Endodermal cell (in vitro differentiated cells): ENCODE results near the gene PPP2R2B. TPM values are rescaled to one million over a fixed set of nuclear protein-coding genes. Genes with fewer than 3 reads are reported as not detected.

Source experiments
- DNase-seq: peaks from one replicate; pipeline ENCODE4 v3.0.0-alpha.2; 2017
- H3K27ac ChIP-seq: 2 replicates; pipeline ENCODE4 v1.5.1; 2013; ENCODE audit warnings: mild to moderate bottlenecking, low read depth, low read length, moderate library complexity
- H3K27me3 ChIP-seq: 2 replicates; pipeline ENCODE4 v1.6.1; 2013; ENCODE audit warnings: mild to moderate bottlenecking, low read length, moderate library complexity; ENCODE audit not compliant: insufficient read depth, control insufficient read depth, poor library complexity, severe bottlenecking
- H3K36me3 ChIP-seq: 2 replicates; pipeline ENCODE4 v1.7.0; 2013; ENCODE audit warnings: mild to moderate bottlenecking, low read length, moderate library complexity; ENCODE audit not compliant: control insufficient read depth, insufficient read depth
- H3K4me1 ChIP-seq: one replicate; pipeline ENCODE4 v1.7.0; 2013; ENCODE audit warnings: low read length; ENCODE audit not compliant: control insufficient read depth, insufficient read depth
- H3K4me3 ChIP-seq: 2 replicates; pipeline ENCODE4 v1.5.1; 2013; ENCODE audit warnings: mild to moderate bottlenecking, low read length, moderate library complexity
- H3K9ac ChIP-seq: 2 replicates; pipeline ENCODE4 v1.6.1; 2013; ENCODE audit warnings: mild to moderate bottlenecking, low read length, moderate library complexity; ENCODE audit not compliant: poor library complexity, severe bottlenecking; ENCODE audit errors: extremely low read depth
- H3K9me3 ChIP-seq: 2 replicates; pipeline ENCODE4 v1.6.1; 2013; ENCODE audit warnings: mild to moderate bottlenecking, low read length, moderate library complexity; ENCODE audit not compliant: control insufficient read depth
- H3K27ac Mint-ChIP-seq: 2 replicates; pipeline ENCODE4 v1.8.0; 2020; ENCODE audit warnings: mixed read lengths
- H3K27me3 Mint-ChIP-seq: 2 replicates; pipeline ENCODE4 v1.8.0; 2021; ENCODE audit warnings: mild to moderate bottlenecking, mixed read lengths; ENCODE audit not compliant: insufficient read depth
- H3K36me3 Mint-ChIP-seq: 2 replicates; pipeline ENCODE4 v1.8.0; 2020; ENCODE audit warnings: low read depth, mixed read lengths
- H3K4me1 Mint-ChIP-seq: 2 replicates; pipeline ENCODE4 v1.8.0; 2020; ENCODE audit warnings: mixed read lengths
- H3K4me3 Mint-ChIP-seq: 2 replicates; pipeline ENCODE4 v1.8.0; 2020; ENCODE audit warnings: mild to moderate bottlenecking, moderate library complexity, mixed read lengths
- H3K9me3 Mint-ChIP-seq: 2 replicates; pipeline ENCODE4 v1.8.0; 2020; ENCODE audit warnings: mild to moderate bottlenecking, mixed read lengths
- WGBS, 2 experiments: methylation state at CpG; one replicate each; pipeline versions ENCODE4 v1.1.5 to v1.1.7; 2013; ENCODE audit warnings: missing lambda C conversion rate in 2 of 2, mixed read lengths in 1 of 2; ENCODE audit not compliant: insufficient coverage in 1 of 2, insufficient read length in 1 of 2; 5-methylcytosine and 5-hydroxymethylcytosine counted together
- total RNA-seq, 2 donors: library from RNA; stranded (reverse); fragmentation: NEBNext Ultra II Directional in 1 of 2; extraction: Animal tissue kit (Norgen Biotek cat#: 25700) in 1 of 2; gene quantifications; 2 replicates in 1 of 2; 3 replicates in 1 of 2; pipeline ENCODE4 v1.2.1, GENCODE V29; 2021
- TF ChIP-seq, protein P1 (sequence below): fragments of 200-600 bp; sonication (generic); conservative IDR thresholded peaks from 2 replicates; pipeline ENCODE4 v1.5.0; 2021; ENCODE audit warnings: antibody characterized with exemption, mild to moderate bottlenecking

The PPP2R2B gene
- total RNA-seq, 2 donors from 2014 or later = 3.3 to 8.0 TPM

DNA sequence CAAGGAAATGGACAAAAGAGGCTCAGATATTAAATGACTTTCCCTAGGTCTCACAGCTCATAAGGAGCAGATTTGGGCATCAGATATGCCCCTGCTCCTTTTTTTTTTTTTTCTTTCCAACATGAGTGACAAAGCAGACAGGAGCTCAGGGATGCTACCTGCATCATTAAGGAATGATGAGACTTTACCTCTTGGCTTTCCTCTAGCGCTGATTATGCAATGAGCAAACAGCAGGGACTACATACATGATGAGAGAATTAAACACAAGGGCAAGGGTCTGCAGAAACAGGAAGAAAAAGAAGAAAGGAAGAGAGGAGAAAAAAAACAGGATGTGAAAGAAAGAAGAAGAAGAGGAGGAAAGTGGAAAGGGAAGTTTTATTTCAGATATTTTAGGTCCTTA is 179.9 kb downstream of the PPP2R2B start:
- H3K36me3 Mint-ChIP-seq = no peaks in the 10 kb centered on the region
- TF ChIP-seq, protein P1, sequence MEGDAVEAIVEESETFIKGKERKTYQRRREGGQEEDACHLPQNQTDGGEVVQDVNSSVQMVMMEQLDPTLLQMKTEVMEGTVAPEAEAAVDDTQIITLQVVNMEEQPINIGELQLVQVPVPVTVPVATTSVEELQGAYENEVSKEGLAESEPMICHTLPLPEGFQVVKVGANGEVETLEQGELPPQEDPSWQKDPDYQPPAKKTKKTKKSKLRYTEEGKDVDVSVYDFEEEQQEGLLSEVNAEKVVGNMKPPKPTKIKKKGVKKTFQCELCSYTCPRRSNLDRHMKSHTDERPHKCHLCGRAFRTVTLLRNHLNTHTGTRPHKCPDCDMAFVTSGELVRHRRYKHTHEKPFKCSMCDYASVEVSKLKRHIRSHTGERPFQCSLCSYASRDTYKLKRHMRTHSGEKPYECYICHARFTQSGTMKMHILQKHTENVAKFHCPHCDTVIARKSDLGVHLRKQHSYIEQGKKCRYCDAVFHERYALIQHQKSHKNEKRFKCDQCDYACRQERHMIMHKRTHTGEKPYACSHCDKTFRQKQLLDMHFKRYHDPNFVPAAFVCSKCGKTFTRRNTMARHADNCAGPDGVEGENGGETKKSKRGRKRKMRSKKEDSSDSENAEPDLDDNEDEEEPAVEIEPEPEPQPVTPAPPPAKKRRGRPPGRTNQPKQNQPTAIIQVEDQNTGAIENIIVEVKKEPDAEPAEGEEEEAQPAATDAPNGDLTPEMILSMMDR = no peak

DNA sequence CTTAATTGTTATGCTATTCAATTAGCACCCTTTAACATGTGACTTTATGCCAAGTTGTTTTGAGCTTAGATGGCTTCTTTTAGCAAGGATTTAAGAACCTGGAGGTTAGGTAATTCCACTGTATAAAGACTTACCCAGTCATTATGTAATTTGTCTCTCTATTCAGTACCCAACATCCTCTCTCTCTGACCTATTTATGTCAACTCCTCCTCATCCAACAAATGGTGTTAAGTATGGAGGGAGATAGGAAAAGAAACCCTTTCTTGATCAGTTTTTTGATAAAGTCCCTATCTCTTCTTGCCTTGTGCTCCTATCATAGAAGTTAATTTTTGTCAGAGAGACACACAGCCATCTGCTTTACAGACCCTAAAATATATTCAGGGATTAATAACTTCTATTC is 181.3 kb downstream of the PPP2R2B start:
- H3K27ac Mint-ChIP-seq = no peak overlapping the region
- no peak for DNase-seq
- H3K9me3 ChIP-seq = no peaks in the 10 kb centered on the region
- no peak overlapping the region for H3K4me3 ChIP-seq
- H3K4me1 ChIP-seq = peaks cover 18% of the 10 kb centered on the region
- H3K4me3 Mint-ChIP-seq = no peak overlapping the region
- no peak overlapping the region for H3K27ac ChIP-seq
- TF ChIP-seq, protein P1 = no peak
- no peak overlapping the region for H3K9ac ChIP-seq
- peaks cover 56% of the 10 kb centered on the region for H3K4me1 Mint-ChIP-seq
- no peaks in the 10 kb centered on the region for H3K27me3 ChIP-seq
- no peaks in the 10 kb centered on the region for H3K36me3 ChIP-seq
- H3K27me3 Mint-ChIP-seq = no peaks in the 10 kb centered on the region
- no peaks in the 10 kb centered on the region for H3K36me3 Mint-ChIP-seq
- no peaks in the 10 kb centered on the region for H3K9me3 Mint-ChIP-seq

More for the DNA sequence above, 179.9 kb downstream of the PPP2R2B start:
- Histone ChIP-seq H3K27me3 (no peaks in the 10 kb centered on the region), H3K36me3 (no peaks in the 10 kb centered on the region), H3K9me3 (no peaks in the 10 kb centered on the region), H3K4me1 (peaks cover 18% of the 10 kb centered on the region), H3K9ac (no peak overlapping the region), H3K27ac (no peak overlapping the region), H3K4me3 (no peak overlapping the region)
- 92 to 100% methylated on average over 1 of the region's 1 CpG for WGBS, 2 experiments
- H3K4me1 Mint-ChIP-seq = peaks cover 57% of the 10 kb centered on the region
- H3K4me3 Mint-ChIP-seq = no peak overlapping the region
- no peak overlapping the region for H3K27ac Mint-ChIP-seq
- DNase-seq = no peak
- H3K27me3 Mint-ChIP-seq = no peaks in the 10 kb centered on the region
- no peaks in the 10 kb centered on the region for H3K9me3 Mint-ChIP-seq

DNA sequence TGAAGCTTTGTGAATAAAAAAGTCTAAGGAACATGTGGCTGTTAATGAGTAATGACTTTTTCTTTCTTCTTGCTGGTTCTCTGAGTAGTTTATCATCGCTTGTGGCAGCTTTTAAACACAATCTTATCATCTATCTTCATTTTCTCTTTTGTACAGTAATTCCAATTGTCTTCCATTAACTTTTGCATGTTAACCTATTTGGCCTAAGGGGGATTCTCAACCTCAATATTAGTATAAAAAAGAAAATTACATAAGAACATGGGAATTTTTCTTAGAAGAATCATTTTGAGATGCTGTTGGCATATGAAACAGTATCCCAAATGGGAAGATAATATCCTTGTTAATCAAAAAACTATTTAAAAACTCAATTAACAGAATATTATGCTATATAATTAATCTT is 182.9 kb downstream of the PPP2R2B start:
- peaks cover 9% of the 10 kb centered on the region for H3K4me1 ChIP-seq
- Mint-ChIP-seq H3K27me3 (no peaks in the 10 kb centered on the region), H3K27ac (no peak overlapping the region), H3K9me3 (no peaks in the 10 kb centered on the region), H3K4me3 (no peak overlapping the region), H3K36me3 (no peaks in the 10 kb centered on the region), H3K4me1 (peaks cover 41% of the 10 kb centered on the region)
- 73 to 78% methylated on average over 1 of the region's 1 CpG for WGBS, 2 experiments
- H3K4me3 ChIP-seq = no peak overlapping the region
- no peak overlapping the region for H3K9ac ChIP-seq
- DNase-seq = no peak
- H3K27ac ChIP-seq = no peak overlapping the region
- H3K27me3 ChIP-seq = no peaks in the 10 kb centered on the region
- H3K9me3 ChIP-seq = no peaks in the 10 kb centered on the region
- H3K36me3 ChIP-seq = no peaks in the 10 kb centered on the region
- TF ChIP-seq, protein P1 = no peak
